GM11168 (cell line): ENCODE results near the gene RNF157.
"Not testable (repeated sequence)": the region's sequence is repeated elsewhere in the genome, so short reads cannot be mapped to it uniquely, and the experiment has no call there.

Source experiments
- in situ Hi-C: fragments of 300-500 bp; cut with MboI; formaldehyde crosslinking; loops from one replicate; pipeline ENCODE4 v1.12.0; 2022; ENCODE audit warnings: low sequenced_read_pairs; ENCODE audit not compliant: unreplicated experiment

RNF157 gene

DNA sequence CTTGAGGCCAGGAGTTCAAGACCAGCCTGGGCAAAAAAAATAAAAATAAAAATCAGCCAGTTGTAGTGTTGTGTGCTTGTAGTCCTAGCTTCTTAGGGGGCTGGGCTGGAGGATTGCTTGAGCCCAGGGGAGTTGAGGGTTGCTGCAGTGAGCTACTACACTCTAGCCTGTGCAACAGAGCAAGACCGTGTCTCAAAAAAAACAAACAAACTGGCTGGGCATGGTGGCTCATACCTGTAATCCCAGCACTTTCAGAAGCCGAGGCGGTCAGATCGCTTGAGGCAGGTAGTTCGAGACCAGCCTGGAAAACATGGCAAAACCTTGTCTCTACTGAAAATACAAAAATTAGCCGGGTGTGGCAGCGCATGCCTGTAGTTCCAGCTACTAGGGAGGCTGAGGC is 19.9 kb upstream of the RNF157 start:
- in situ Hi-C loops: loop anchor here (5.0 kb wide), 1 partner anchor 73 kb away; no protein-coding TSS in a partner anchor

- in situ Hi-C loops: not testable (repeated sequence)
These were observed 16.2 kb upstream of the RNF157 start for GRCh38 chr17:76256430-76257050.

DNA sequence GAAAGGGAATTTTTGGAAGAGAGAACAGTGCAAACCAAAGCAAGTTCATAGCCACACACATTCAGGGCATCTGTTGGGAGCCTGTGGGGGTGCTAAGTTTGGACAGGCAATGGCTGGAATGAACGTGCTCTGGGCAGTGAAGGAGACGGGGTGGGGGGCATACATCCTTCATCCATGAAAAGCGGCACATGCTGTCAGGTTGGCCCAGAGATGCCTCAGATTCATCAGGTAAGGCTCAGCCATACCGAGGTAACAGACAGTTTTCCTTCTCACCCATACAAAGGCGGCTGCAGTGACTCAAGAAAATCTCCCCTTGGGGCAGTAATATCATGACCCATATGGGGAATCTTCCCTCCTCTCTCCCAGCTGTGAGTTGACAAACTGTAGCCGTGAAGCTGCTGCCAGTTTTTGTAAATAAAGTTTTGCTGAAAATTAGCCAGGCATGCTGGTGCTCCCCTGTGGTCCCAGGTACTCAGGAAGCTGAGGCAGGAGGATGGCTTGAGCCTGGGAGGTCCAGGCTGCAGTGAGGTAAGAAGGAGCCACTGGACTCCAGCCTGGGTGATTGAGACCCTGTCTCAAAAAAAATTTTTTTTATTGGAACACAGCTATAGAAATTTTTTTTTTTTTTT is 15.6 kb upstream of the RNF157 start:
- in situ Hi-C loops: no loop called here

GRCh38 chr17:76254275-76254674 is 14.0 kb upstream of the RNF157 start:
- in situ Hi-C loops: no loop called here

DNA sequence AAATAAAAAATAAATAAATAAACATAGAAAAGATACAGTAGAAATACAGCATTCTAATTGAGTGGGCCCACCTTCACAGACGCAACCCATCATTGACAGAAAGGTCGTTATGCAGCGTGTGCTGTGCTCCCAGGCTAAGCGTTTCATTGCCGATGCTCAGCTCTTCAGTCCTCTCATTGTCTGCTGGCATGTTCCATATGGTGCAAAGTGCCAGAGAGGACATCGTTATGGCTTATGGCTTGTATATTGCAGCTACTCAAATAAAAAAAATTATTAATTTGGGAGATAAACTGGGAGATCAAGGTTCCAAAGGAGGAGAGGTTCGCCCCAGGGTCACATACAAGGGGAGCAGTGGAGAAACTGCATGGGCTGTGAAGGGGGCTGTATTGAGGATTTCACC is 13.5 kb upstream of the RNF157 start:
- in situ Hi-C loops: no loop called here

DNA sequence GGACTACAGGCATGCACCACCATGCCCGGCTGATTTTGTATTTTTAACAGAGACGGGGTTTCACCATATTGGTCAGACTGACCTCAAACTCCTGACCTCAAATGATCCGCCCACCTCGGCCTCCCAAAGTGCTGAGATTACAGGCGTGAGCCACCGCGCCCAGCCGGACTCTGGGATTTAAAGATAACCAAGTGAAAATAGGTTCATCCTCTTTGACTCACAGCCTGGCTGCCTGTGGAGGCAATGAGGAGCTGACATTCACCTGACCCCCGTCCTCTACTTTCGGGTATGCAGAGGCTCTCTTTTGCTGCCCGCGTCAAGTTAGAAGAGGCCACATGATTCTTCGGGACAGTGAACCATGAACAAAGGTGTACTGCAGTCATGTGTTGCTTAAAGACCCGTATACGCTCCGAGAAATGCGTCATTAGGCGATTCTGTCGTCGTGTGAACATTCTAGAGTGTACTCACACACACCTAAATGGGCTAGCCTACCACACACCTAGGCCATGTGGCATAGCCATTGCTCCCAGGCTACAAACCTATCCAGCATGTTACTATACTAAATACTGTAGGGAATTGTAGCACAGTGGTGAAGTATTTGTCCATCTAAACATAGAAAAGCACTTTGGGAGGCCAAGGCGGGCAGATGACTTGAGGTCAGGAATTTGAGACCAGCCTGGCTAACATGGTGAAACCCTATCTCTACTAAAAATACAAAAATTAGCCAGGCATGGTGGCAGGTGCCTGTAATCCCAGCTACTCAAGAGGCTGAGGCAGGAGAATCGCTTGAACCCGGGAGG is 12.9 kb upstream of the RNF157 start:
- in situ Hi-C loops: not testable (repeated sequence)

GRCh38 chr17:76252040-76252954 is 12.0 kb upstream of the RNF157 start:
- in situ Hi-C loops: no loop called here

GRCh38 chr17:76251478-76252039 is 11.3 kb upstream of the RNF157 start:
- in situ Hi-C loops: no loop called here

DNA sequence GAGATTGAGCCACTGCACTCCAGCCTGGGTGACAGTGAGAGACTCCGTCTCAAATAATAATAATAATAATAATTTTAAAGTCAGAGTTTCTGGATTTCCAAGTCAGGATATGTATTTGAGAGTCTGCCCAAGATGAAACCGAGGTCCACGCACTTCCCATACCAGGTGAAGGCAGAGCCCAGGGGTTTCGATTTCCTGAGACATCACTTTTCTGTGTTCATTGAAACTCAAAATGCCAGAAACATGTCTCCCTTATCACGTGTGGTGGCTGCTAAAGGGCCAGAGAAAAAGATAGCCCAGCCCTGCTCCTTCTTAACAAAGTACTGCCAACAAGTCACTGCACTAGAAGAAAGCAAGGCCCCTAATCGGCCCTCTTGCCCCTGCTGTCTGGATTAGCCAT is 9.8 kb upstream of the RNF157 start:
- in situ Hi-C loops: no loop called here

DNA sequence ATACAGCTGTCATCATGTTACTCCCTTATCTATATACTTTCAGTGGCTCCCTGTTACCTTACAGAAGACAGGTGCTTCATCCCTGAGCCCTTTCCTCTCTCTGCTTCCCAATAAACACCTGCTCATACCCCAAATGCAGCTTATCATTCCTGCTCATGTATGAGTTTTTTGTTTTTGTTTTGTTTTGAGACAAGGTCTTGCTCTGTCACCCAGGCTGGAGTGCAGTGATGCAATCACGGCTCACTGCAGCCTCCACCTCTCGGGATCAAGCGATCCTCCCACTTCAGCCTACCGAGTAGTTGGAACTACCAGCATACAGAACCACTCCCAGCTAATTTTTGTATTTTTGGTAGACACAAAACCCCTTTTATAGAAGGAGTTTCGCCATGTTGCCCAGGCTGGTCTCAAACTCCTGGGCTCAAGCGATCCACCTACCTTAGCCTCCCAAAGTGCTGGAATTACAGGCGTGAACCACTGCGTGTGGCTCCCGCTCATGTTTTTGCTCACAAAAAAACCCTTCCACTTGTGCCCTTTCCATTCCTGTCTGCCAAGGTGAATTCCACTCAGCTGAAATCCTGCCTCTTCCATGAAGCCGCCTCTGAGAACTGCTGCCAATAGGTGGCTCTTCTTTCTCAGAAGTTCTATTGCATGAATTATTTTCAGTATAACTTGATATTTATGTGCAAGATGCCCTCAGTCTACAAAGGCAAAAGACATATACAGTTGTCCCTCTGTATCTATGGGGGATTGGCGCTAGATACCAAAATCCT is 7.9 kb upstream of the RNF157 start:
- in situ Hi-C loops: no loop called here

GRCh38 chr17:76247304-76247703 is 7.0 kb upstream of the RNF157 start:
- in situ Hi-C loops: no loop called here

DNA sequence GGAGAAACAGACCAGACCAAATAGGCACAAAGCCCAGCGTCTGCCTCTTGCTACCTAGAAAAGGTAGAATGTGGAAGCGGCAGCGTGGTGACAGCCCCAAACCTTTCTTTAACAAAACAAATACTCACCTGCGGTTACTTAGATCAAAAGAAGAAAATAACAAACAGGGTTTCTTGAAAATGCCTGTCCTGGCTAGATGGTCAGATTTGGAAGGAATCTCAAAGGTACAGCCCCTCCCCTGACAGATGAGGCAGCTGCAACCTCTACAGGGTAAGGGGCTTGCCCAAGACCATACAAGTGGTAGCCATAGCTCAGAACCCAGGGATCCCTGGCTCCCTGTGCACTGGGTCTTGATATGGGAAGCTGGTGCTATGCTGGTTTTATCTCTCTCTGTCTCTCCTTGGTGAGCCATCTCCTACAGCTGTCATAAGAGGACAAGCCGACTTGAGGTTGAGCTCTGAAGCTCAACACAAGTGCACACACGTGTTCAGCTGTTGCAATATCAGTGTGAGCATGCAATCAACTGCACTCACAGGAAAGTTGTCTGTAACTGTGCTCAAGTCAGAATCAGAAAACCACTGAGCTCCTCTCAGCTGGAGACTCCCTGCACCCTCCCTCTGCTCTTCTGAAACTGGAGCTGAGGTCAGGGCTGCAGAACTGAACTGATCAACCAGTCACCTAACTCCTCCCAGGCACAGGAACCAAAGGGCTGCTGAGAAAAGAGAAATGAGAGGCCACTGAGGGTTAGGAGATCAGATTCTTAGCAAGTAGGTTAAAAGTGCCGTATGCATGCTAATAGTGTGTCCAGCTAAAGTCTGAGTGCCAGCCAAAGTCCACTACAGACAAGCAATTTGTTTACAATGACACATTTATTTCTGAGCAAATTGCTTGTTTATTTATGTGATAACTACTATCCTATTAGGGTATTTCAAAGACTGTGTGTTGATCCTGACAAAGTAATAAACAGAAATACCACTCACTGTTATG is 6.1 kb upstream of the RNF157 start:
- in situ Hi-C loops: no loop called here

DNA sequence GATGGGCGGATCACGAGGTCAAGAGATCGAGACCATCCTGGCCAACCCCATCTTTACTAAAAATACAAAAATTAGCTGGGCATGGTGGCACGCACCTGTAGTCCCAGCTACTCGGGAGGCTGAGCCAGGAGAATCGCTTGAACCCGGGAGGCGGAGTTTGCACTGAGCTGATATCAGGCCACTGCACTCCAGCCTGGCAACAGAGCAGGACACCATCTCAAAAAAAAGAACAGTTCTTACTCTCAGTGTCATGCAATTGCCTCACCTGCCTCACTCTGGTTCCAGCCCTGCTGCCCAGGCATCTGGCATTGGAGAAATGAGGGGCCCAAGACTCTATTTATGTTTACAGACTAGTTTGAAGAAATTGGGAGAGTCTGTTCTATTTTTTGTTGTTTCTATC is 4.4 kb upstream of the RNF157 start:
- in situ Hi-C loops: not testable (repeated sequence)

GRCh38 chr17:76243826-76244679 is 3.8 kb upstream of the RNF157 start:
- in situ Hi-C loops: no loop called here

DNA sequence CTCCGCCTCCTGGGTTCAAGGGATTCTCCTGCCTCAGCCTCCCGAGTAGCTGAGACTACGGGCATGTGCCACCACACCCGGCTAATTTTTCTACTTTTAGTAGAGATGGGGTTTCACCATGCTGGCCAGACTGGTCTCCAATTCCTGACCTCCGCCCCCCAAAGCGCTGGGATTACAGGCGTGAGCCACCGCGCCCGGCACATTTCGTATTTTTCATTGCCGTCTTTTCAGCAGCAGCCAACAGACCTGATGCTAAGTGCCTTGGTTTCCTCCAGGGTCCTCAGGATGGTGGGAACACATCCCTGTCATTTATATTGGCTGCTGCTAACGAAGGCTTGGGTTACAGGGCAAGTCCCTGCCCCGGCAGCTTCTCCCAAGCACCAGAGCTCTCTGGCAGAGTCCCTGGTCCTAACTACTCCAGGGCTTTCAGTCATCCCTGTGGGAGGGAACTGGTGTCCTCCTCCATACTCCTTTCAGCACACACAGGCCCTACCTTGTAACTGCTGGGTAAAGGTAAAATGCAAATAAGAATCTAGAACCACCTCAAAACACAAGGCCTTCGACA is 1.5 kb upstream of the RNF157 start:
- in situ Hi-C loops: no loop called here

- in situ Hi-C loops: no loop called here
These were observed 878 bp upstream of the RNF157 start for GRCh38 chr17:76241204-76241538.
